Islet precursor cell (in vitro differentiated cells): ENCODE data around the gene CCT5.
"Not testable (repeated sequence)": the region's sequence is repeated elsewhere in the genome, so short reads cannot be mapped to it uniquely, and the experiment has no call there.

Experiments used
- DNase-seq: peaks from one replicate; pipeline ENCODE4 v3.0.0-alpha.2; 2018

The CCT5 gene

GRCh38 chr5:10304932-10305331 is 54.9 kb downstream of the CCT5 start:
- DNase-seq, result no peak

- DNase-seq, result no peak
Measured at GRCh38 chr5:10306114-10306513, 56.0 kb downstream of the CCT5 start.

GRCh38 chr5:10306806-10307205 is 56.7 kb downstream of the CCT5 start:
- DNase-seq, result no peak

- DNase-seq, result peak; percentile 77
Measured at GRCh38 chr5:10307206-10308148, 57.4 kb downstream of the CCT5 start, which contains the start of gene CMBL. Gene CMBL, minus strand, starts transcription at chr5:10307902. Its CDS starts 17,140 bp downstream, at chr5:10290762.

DNA sequence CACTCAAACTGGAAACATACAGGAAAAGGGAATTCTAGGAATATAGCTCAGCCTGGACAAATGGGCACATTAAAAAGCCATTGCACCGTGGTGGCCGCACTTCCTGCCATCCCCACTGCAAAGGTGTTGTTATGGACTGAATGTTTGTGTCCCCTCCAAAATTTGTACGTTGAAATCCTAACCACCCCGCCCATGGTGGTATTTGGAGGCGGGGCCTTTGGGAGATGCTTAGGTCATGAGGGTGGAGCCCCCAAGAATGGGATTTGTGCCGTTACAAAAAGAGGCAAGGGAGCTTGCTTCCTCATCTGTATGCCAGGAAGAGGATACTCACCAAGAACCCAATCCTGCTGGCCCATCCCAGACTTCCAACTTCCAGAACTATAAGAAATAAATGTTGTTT is 58.8 kb downstream of the CCT5 start:
- DNase-seq, result no peak

DNA sequence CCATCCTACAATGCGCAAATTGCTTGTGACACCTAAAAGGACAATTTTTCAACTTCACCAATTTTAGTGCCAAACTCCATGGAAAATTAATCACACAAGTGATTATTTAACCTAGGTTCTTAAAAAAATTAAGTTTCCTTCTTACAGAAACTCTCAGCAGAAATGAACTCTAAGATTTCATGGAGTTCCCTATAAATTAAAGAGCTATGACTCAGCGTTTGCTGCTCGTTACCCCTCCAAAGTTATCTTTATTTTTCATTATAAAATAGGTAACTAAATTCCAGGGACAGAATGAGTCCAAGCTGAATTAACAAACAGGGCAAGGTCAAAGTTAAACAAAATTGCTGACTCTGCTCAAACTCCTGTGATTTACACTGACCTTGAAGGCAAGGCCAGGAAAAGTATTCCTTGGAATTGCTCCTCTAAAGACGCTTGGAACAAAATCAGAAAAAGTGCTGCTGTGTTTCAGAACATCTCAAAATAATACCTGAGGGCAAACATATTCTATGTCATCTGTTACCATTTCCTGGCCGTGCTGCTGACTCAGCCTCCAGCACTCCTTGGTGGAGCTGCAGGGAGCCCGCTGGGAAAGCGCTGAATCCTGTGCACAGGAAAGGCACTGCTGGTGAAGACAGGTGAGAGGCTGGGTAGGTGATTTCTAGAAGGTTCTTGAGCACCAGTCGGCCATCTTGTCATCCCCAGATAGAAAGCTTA is 60.1 kb downstream of the CCT5 start:
- peak; percentile 77 for DNase-seq

- not testable (repeated sequence) for DNase-seq
Measured at GRCh38 chr5:10310835-10311570, 60.9 kb downstream of the CCT5 start.

- no peak for DNase-seq
Measured at GRCh38 chr5:10311595-10312425, 61.7 kb downstream of the CCT5 start.

DNA sequence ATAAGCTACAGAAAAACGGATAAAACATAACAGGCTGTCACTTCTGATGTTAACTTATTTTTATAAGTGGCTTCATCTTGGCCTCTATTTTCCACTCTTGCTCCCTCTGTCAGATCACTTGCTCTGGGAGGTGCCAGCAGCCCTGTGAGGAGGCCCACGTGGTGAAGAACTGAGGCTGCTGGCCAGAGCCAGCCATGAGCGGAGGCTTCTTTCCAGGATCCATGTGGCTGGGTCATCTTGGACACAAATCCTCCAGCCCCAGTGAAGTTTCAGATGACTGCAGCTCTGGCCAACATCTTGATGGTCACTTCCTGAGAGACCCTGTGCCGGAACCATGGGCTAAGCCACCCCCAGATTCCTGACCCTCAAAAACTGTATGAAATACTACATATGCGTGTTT is 65.1 kb downstream of the CCT5 start:
- DNase-seq, result no peak
